HepG2 (cell line): ENCODE measurements around the gene PIGW. TPM values are rescaled to one million over a fixed set of nuclear protein-coding genes. Genes with fewer than 3 reads are reported as not detected.

Source experiments
- CBX5 ChIP-seq: sonication (generic); formaldehyde crosslinking; IDR thresholded peaks from 2 replicates; pipeline ENCODE4 v1.4.0; 2020; ENCODE audit warnings: missing genetic modification reagents, borderline replicate concordance
- GTF2F1 ChIP-seq: fragments of 150-350 bp; IDR thresholded peaks from 2 replicates; pipeline ENCODE4 v1.6.1; 2014; ENCODE audit warnings: low read length
- GZF1 ChIP-seq: sonication (generic); formaldehyde crosslinking; IDR thresholded peaks from 2 replicates; pipeline ENCODE4 v1.5.1; 2020; ENCODE audit warnings: mild to moderate bottlenecking, missing genetic modification reagents
- ISL2 ChIP-seq: sonication (generic); formaldehyde crosslinking; IDR thresholded peaks from 2 replicates; pipeline ENCODE4 v1.5.0; 2020; ENCODE audit warnings: missing genetic modification reagents
- KDM3A ChIP-seq: IDR thresholded peaks from 2 replicates; pipeline ENCODE4 v1.6.1; 2018; ENCODE audit warnings: low read depth, missing compliant biosample characterization
- NR2F2 ChIP-seq: IDR thresholded peaks from 2 replicates; pipeline ENCODE4 v1.6.1; 2012; ENCODE audit warnings: low read depth, inconsistent platforms, borderline replicate concordance
- SRF ChIP-seq: IDR thresholded peaks from 2 replicates; pipeline ENCODE4 v1.6.1; 2011; ENCODE audit warnings: mild to moderate bottlenecking, low read depth, low read length, moderate library complexity
- STAT5B ChIP-seq: sonication (generic); formaldehyde crosslinking; IDR thresholded peaks from 2 replicates; pipeline ENCODE4 v1.4.0; 2020; ENCODE audit warnings: missing genetic modification reagents
- TBX2 ChIP-seq: sonication (generic); formaldehyde crosslinking; IDR thresholded peaks from 2 replicates; pipeline ENCODE4 v1.5.0; 2020; ENCODE audit warnings: missing genetic modification reagents, mild to moderate bottlenecking, borderline replicate concordance
- ZNF20 ChIP-seq: sonication (generic); formaldehyde crosslinking; IDR thresholded peaks from 2 replicates; pipeline ENCODE4 v1.4.0; 2020; ENCODE audit warnings: mild to moderate bottlenecking, moderate library complexity, missing genetic modification reagents
- ZNF337 ChIP-seq: sonication (generic); formaldehyde crosslinking; IDR thresholded peaks from 2 replicates; pipeline ENCODE4 v1.5.1; 2020; ENCODE audit warnings: missing genetic modification reagents, low read depth, mild to moderate bottlenecking, borderline replicate concordance
- ZNF350 ChIP-seq: sonication (generic); formaldehyde crosslinking; IDR thresholded peaks from 2 replicates; pipeline ENCODE4 v1.4.0; 2020; ENCODE audit warnings: mild to moderate bottlenecking, low read depth, missing genetic modification reagents, borderline replicate concordance
- ZNF557 ChIP-seq: sonication (generic); formaldehyde crosslinking; IDR thresholded peaks from 2 replicates; pipeline ENCODE4 v1.4.0; 2020; ENCODE audit warnings: missing genetic modification reagents
- ZNF570 ChIP-seq: sonication (generic); formaldehyde crosslinking; IDR thresholded peaks from 2 replicates; pipeline ENCODE4 v1.4.0; 2020; ENCODE audit warnings: mild to moderate bottlenecking, missing genetic modification reagents, borderline replicate concordance
- ZNF580 ChIP-seq: IDR thresholded peaks from 2 replicates; pipeline ENCODE4 v1.6.1; 2016; ENCODE audit warnings: low read depth, borderline replicate concordance
- ZNF780A ChIP-seq: sonication (generic); formaldehyde crosslinking; IDR thresholded peaks from 2 replicates; pipeline ENCODE4 v1.8.0; 2022; ENCODE audit warnings: mild to moderate bottlenecking, missing genetic modification reagents, moderate library complexity
- polyA plus RNA-seq, 8 experiments: library from polyadenylated mRNA; depleted of rRNA in 3 of 8; stranded (reverse) in 7 of 8; unstranded in 1 of 8; fragments of >200 nt; fragmentation: Illumina TruSeq in 4 of 8; extraction: Trizol in 4 of 8; gene quantifications; 2 replicates each; pipeline versions ENCODE4 v1.2.1 to v1.2.3, GENCODE V29; 2011 to 2016; ENCODE audit warnings: low read depth in 4 of 8, missing spikeins in 1 of 8, mixed read lengths in 1 of 8; ENCODE audit not compliant: insufficient read depth in 1 of 8
- total RNA-seq, 5 experiments: library from RNA; depleted of rRNA; stranded (reverse); fragments of >200 nt; fragmentation: Illumina TruSeq; extraction: Trizol; gene quantifications; 2 replicates each; pipeline ENCODE4 v1.2.3, GENCODE V29; 2016; ENCODE audit warnings: low read depth in 1 of 5
- TF ChIP-seq, protein P1 (sequence below): sonication (generic); formaldehyde crosslinking; IDR thresholded peaks from 2 replicates; pipeline ENCODE4 v1.5.0; 2020; ENCODE audit warnings: missing genetic modification reagents, mild to moderate bottlenecking, borderline replicate concordance
- TF ChIP-seq, protein P2 (sequence below): sonication (generic); formaldehyde crosslinking; conservative IDR thresholded peaks from 2 replicates; pipeline ENCODE4 v1.5.0; 2020; ENCODE audit warnings: missing genetic modification reagents
- TF ChIP-seq, protein P3 (sequence below): sonication (generic); formaldehyde crosslinking; IDR thresholded peaks from 2 replicates; pipeline ENCODE4 v1.5.0; 2020; ENCODE audit warnings: missing genetic modification reagents
- TF ChIP-seq, protein P4 (sequence below): sonication (generic); formaldehyde crosslinking; IDR thresholded peaks from 2 replicates; pipeline ENCODE4 v1.9.0; 2021; ENCODE audit warnings: missing genetic modification reagents, mild to moderate bottlenecking, borderline replicate concordance
- TF ChIP-seq, protein P5 (sequence below): sonication (generic); formaldehyde crosslinking; IDR thresholded peaks from 2 replicates; pipeline ENCODE4 v1.5.0; 2020; ENCODE audit warnings: mild to moderate bottlenecking, missing genetic modification reagents

The PIGW gene
- total and polyA plus RNA-seq, 2 of the 13 experiments (the other 11 are each of a cell fraction or from before 2014, with no cell fraction given) = 9.0 to 24.0 TPM

- TF ChIP-seq STAT5B (no peak), SRF (peak; percentile 98), KDM3A (CRISPR knock-in tag) (no peak), GZF1 (CRISPR knock-in tag) (no peak), NR2F2 (no peak), GTF2F1 (no peak), ZNF557 (CRISPR knock-in tag) (no peak), CBX5 (peak; percentile 69; the same call in 1 of the 2 replicates), ZNF350 (0 out of 2 replicates have a peak, but pooled peaks have one; percentile 14), ZNF780A (no peak), ZNF20 (CRISPR knock-in tag) (no peak), ZNF580 (CRISPR knock-in tag) (peak; percentile 58; the same call in 1 of the 2 replicates), ISL2 (CRISPR knock-in tag) (no peak), ZNF337 (no peak), ZNF570 (CRISPR knock-in tag) (no peak), TBX2 (CRISPR knock-in tag) (no peak)
- TF ChIP-seq, protein P1, sequence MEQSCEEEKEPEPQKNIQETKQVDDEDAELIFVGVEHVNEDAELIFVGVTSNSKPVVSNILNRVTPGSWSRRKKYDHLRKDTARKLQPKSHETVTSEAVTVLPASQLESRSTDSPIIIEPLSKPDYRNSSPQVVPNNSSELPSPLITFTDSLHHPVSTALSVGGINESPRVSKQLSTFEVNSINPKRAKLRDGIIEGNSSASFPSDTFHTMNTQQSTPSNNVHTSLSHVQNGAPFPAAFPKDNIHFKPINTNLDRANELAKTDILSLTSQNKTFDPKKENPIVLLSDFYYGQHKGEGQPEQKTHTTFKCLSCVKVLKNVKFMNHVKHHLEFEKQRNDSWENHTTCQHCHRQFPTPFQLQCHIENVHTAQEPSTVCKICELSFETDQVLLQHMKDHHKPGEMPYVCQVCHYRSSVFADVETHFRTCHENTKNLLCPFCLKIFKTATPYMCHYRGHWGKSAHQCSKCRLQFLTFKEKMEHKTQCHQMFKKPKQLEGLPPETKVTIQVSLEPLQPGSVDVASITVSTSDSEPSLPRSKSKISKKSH (CRISPR knock-in tag) = no peak
- TF ChIP-seq, protein P2, sequence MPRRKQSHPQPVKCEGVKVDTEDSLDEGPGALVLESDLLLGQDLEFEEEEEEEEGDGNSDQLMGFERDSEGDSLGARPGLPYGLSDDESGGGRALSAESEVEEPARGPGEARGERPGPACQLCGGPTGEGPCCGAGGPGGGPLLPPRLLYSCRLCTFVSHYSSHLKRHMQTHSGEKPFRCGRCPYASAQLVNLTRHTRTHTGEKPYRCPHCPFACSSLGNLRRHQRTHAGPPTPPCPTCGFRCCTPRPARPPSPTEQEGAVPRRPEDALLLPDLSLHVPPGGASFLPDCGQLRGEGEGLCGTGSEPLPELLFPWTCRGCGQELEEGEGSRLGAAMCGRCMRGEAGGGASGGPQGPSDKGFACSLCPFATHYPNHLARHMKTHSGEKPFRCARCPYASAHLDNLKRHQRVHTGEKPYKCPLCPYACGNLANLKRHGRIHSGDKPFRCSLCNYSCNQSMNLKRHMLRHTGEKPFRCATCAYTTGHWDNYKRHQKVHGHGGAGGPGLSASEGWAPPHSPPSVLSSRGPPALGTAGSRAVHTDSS (CRISPR knock-in tag) = no peak
- TF ChIP-seq, protein P3, sequence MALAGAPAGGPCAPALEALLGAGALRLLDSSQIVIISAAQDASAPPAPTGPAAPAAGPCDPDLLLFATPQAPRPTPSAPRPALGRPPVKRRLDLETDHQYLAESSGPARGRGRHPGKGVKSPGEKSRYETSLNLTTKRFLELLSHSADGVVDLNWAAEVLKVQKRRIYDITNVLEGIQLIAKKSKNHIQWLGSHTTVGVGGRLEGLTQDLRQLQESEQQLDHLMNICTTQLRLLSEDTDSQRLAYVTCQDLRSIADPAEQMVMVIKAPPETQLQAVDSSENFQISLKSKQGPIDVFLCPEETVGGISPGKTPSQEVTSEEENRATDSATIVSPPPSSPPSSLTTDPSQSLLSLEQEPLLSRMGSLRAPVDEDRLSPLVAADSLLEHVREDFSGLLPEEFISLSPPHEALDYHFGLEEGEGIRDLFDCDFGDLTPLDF (CRISPR knock-in tag) = no peak
- TF ChIP-seq, protein P4, sequence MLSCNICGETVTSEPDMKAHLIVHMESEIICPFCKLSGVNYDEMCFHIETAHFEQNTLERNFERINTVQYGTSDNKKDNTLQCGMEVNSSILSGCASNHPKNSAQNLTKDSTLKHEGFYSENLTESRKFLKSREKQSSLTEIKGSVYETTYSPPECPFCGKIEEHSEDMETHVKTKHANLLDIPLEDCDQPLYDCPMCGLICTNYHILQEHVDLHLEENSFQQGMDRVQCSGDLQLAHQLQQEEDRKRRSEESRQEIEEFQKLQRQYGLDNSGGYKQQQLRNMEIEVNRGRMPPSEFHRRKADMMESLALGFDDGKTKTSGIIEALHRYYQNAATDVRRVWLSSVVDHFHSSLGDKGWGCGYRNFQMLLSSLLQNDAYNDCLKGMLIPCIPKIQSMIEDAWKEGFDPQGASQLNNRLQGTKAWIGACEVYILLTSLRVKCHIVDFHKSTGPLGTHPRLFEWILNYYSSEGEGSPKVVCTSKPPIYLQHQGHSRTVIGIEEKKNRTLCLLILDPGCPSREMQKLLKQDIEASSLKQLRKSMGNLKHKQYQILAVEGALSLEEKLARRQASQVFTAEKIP (CRISPR knock-in tag) = no peak
- TF ChIP-seq, protein P5, sequence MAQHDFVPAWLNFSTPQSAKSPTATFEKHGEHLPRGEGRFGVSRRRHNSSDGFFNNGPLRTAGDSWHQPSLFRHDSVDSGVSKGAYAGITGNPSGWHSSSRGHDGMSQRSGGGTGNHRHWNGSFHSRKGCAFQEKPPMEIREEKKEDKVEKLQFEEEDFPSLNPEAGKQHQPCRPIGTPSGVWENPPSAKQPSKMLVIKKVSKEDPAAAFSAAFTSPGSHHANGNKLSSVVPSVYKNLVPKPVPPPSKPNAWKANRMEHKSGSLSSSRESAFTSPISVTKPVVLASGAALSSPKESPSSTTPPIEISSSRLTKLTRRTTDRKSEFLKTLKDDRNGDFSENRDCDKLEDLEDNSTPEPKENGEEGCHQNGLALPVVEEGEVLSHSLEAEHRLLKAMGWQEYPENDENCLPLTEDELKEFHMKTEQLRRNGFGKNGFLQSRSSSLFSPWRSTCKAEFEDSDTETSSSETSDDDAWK (CRISPR knock-in tag) = no peak
Measured at GRCh38 chr17:36486204-36487194, 48.3 kb upstream of the PIGW start, which contains the start of gene ZNHIT3 (continued).
